Endothelial cell (in vitro differentiated cells): ENCODE data around the gene LVRN. TPM values are rescaled to one million over a fixed set of nuclear protein-coding genes. Genes with fewer than 3 reads are reported as not detected.
A peak's percentile ranks its signal among the peaks of the same experiment; 100 is the strongest.
"Not testable (repeated sequence)": the region's sequence is repeated elsewhere in the genome, so short reads cannot be mapped to it uniquely, and the experiment has no call there.

ENCODE experiments used
- DNase-seq: peaks from one replicate; pipeline ENCODE4 v3.0.0; 2021; ENCODE audit warnings: low spot score
- H3K27ac Mint-ChIP-seq: one replicate; pipeline ENCODE4 v1.8.0; 2021; ENCODE audit warnings: mixed read lengths, inconsistent platforms; ENCODE audit not compliant: unreplicated experiment
- H3K27me3 Mint-ChIP-seq: one replicate; pipeline ENCODE4 v1.8.0; 2021; ENCODE audit warnings: mild to moderate bottlenecking, moderate library complexity, mixed read lengths, inconsistent platforms; ENCODE audit not compliant: unreplicated experiment
- H3K36me3 Mint-ChIP-seq: one replicate; pipeline ENCODE4 v1.8.0; 2021; ENCODE audit warnings: mild to moderate bottlenecking, low read depth, mixed read lengths, inconsistent platforms; ENCODE audit not compliant: unreplicated experiment
- H3K4me1 Mint-ChIP-seq: one replicate; pipeline ENCODE4 v1.8.0; 2021; ENCODE audit warnings: mild to moderate bottlenecking, mixed read lengths, inconsistent platforms; ENCODE audit not compliant: unreplicated experiment
- H3K4me3 Mint-ChIP-seq: one replicate; pipeline ENCODE4 v1.8.0; 2021; ENCODE audit warnings: mild to moderate bottlenecking, mixed read lengths, inconsistent platforms; ENCODE audit not compliant: unreplicated experiment
- H3K9me3 Mint-ChIP-seq: one replicate; pipeline ENCODE4 v1.8.0; 2021; ENCODE audit warnings: mixed read lengths, inconsistent platforms; ENCODE audit not compliant: unreplicated experiment
- long read RNA-seq: library from polyadenylated mRNA; unstranded; transcript quantifications from one replicate; pipeline ENCODE4 v2.0.0, GENCODE V29; 2020; ENCODE audit not compliant: unreplicated experiment
- total RNA-seq: library from RNA; stranded (reverse); fragmentation: NEBNext Ultra II Directional; extraction: Animal tissue kit (Norgen Biotek cat#: 25700); gene quantifications from one replicate; pipeline ENCODE4 v1.2.1, GENCODE V29; 2021; ENCODE audit not compliant: unreplicated experiment
- TF ChIP-seq, protein P1 (sequence below): fragments of 200-600 bp; sonication (generic); IDR thresholded peaks from one replicate; pipeline ENCODE4 v1.5.0; 2021; ENCODE audit warnings: antibody characterized with exemption; ENCODE audit not compliant: unreplicated experiment

Gene LVRN, protein sequence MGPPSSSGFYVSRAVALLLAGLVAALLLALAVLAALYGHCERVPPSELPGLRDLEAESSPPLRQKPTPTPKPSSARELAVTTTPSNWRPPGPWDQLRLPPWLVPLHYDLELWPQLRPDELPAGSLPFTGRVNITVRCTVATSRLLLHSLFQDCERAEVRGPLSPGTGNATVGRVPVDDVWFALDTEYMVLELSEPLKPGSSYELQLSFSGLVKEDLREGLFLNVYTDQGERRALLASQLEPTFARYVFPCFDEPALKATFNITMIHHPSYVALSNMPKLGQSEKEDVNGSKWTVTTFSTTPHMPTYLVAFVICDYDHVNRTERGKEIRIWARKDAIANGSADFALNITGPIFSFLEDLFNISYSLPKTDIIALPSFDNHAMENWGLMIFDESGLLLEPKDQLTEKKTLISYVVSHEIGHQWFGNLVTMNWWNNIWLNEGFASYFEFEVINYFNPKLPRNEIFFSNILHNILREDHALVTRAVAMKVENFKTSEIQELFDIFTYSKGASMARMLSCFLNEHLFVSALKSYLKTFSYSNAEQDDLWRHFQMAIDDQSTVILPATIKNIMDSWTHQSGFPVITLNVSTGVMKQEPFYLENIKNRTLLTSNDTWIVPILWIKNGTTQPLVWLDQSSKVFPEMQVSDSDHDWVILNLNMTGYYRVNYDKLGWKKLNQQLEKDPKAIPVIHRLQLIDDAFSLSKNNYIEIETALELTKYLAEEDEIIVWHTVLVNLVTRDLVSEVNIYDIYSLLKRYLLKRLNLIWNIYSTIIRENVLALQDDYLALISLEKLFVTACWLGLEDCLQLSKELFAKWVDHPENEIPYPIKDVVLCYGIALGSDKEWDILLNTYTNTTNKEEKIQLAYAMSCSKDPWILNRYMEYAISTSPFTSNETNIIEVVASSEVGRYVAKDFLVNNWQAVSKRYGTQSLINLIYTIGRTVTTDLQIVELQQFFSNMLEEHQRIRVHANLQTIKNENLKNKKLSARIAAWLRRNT
- total RNA-seq, result 1.3 TPM
- long read RNA-seq, result 0 reads

DNA sequence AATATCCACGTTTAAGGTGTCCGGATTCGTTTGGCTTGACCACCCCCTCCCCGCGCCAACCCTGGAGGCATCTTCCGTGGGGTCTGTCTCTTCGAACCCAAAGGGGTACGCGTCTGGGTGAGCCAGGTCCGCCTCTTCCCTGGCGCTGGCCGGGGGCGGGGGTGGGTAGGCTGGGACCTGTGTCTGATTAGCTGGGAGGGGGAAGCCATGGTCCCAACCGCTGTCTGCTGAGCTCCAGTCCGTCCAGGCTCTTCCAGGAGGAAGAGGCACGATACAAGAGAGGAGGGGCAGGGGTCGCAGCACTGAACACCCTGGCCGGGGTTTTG lies at the start of gene LVRN:
LVRN (plus strand) TSS at position 237 of the 326 bp plus-strand sequence. CDS start 143 bp downstream, outside the sequence.
- H3K36me3 Mint-ChIP-seq, result no peaks in the 10 kb centered on the region
- TF ChIP-seq, protein P1, sequence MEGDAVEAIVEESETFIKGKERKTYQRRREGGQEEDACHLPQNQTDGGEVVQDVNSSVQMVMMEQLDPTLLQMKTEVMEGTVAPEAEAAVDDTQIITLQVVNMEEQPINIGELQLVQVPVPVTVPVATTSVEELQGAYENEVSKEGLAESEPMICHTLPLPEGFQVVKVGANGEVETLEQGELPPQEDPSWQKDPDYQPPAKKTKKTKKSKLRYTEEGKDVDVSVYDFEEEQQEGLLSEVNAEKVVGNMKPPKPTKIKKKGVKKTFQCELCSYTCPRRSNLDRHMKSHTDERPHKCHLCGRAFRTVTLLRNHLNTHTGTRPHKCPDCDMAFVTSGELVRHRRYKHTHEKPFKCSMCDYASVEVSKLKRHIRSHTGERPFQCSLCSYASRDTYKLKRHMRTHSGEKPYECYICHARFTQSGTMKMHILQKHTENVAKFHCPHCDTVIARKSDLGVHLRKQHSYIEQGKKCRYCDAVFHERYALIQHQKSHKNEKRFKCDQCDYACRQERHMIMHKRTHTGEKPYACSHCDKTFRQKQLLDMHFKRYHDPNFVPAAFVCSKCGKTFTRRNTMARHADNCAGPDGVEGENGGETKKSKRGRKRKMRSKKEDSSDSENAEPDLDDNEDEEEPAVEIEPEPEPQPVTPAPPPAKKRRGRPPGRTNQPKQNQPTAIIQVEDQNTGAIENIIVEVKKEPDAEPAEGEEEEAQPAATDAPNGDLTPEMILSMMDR, result no peak
- DNase-seq, result no peak
- H3K27ac Mint-ChIP-seq, result no peak within 1 kb of the TSS
- H3K4me1 Mint-ChIP-seq, result peaks cover 8% of the 10 kb centered on the region
- H3K27me3 Mint-ChIP-seq, result peaks cover 5% of the 10 kb centered on the region
- H3K4me3 Mint-ChIP-seq, result peak within 1 kb of the TSS; percentile 63
- H3K9me3 Mint-ChIP-seq, result no peaks in the 10 kb centered on the region

DNA sequence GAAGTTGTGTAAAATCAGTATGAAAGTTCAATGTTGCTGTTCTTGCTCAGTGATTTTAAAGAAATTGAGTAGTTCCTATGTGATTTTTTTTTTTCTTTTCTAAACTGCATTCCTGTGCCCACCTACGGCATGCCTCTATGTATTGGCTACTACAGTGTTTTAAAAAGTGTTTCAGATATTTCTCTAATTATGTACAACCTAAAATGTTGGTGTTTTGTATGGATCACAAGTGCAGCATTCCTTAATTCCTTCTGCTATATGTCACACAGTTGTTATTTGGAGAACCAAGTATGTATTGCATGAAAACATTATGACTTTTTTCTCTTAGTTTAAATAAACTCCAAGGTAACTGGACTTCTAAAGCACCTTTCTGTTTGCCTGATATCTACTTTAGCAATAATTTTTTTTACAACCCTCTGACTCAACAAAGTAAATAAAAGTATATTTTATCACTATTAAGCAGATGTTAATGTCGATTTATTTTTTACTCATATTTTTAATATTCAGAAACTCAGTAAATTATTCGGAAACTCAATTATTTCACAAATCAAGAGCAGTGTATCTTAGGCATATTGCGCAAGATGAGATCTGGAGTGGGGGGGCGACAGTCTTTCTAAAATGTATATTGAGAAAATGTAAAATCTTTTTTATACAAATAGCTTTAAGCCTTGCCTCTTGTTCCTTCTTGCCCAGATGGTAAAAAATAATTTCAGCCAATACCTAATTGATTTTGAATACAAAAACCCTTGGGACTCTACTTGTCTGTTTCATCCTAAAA lies 48.5 kb upstream of the LVRN start:
- H3K4me3 Mint-ChIP-seq, DNase-seq, H3K9me3 Mint-ChIP-seq, H3K27ac Mint-ChIP-seq, H3K36me3 Mint-ChIP-seq, H3K4me1 Mint-ChIP-seq, H3K27me3 Mint-ChIP-seq: not testable (repeated sequence)

DNA sequence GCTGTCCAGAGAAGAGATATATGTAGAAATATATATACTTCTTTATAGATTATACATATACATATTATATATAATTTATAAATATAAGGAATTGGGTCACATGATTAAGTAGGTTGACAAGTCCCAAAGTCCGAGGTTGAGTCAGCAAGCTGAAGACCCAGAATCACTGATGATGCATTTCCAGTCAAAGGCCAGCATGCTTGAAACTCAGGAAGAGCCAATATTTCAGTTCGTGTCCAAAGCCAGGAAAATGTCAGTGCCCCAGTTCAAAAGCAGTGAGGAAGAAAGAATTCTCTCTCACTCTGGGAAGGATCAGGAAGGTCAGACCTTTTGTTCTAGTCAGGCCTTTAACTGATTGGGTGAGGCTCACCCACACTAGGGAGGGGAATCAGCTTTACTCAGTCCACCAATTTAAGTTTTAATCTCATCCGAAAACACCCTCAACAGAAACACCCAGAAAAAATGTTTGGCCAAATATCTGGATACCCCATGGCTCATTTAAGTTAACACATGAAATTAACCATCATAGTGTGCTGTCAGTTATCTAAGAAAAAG lies 42.0 kb upstream of the LVRN start:
- Mint-ChIP-seq H3K4me1 (no peaks in the 10 kb centered on the region), H3K4me3 (no peak overlapping the region), H3K9me3 (no peaks in the 10 kb centered on the region), H3K36me3 (no peaks in the 10 kb centered on the region), H3K27me3 (peaks cover 2% of the 10 kb centered on the region), H3K27ac (no peak overlapping the region)
- DNase-seq, result no peak
- TF ChIP-seq, protein P1, result no peak

DNA sequence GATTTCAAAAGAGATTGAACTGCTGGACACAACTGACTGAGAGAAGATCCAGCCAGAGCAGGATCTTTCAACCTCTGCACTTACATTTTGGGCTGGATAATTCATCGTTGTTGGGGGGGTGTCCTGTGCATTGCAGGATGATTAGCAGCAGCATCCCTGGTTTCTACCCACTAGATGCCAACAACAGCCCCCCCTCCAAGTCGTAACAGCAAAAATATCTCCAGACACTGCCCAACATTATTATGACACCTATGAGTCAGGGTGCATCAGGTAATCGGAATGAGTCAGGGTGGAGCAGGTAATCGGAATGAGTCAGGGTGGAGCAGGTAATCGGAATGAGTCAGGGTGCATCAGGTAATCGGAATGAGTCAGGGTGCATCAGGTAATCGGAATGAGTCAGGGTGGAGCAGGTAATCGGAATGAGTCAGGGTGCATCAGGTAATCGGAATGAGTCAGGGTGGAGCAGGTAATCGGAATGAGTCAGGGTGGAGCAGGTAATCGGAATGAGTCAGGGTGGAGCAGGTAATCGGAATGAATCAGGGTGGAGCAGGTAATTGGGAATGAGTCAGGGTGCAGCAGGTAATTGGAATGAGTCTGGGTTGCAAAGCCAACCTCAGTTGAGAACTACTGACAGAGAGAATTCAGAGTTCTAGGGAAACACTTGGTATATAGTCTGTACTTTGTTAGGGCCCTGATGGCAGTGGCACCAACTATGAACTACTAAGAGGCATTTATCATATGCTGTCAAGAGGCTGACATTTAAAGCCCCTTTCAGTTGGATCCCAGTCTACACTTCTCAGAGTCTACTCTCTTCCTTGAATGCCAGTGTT lies 33.5 kb upstream of the LVRN start:
- not testable (repeated sequence) for H3K9me3 Mint-ChIP-seq, H3K36me3 Mint-ChIP-seq, H3K4me1 Mint-ChIP-seq, H3K27me3 Mint-ChIP-seq, H3K4me3 Mint-ChIP-seq, DNase-seq
- H3K27ac Mint-ChIP-seq, result peak overlapping the region; percentile 25

DNA sequence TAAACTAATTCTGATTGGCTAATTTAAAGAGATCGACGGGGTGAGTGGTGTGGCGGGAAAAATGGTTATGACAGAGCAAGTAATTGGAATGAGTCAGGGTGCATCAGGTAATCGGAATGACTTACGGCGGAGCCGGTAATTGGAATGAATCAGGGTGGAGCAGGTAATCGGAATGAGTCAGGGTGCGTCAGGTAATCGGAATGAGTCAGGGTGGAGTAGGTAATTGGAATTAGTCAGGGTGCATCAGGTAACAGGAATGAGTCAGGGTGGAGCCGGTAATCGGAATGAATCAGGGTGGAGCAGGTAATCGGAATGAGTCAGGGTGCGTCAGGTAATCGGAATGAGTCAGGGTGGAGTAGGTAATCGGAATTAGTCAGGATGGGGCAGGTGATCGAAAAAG lies 32.1 kb upstream of the LVRN start:
- H3K4me1 Mint-ChIP-seq, H3K4me3 Mint-ChIP-seq, H3K9me3 Mint-ChIP-seq, H3K27ac Mint-ChIP-seq, H3K36me3 Mint-ChIP-seq, DNase-seq, H3K27me3 Mint-ChIP-seq: not testable (repeated sequence)
